Measurements from ENCODE around the gene FCRL6.

GRCh38 chr1:159780583-159781582 is 21.3 kb upstream of the FCRL6 start, which contains the start of gene DUSP23:
- no peak for TF ChIP-seq CTCF (tag by site-specific recombination; IDR thresholded peaks at IDR 0.05)
- no peak for TF ChIP-seq ZNF202 (tag by site-specific recombination; IDR thresholded peaks at IDR 0.05; ENCODE audit: borderline replicate concordance)
- no peak for TF ChIP-seq YY1 (tag by site-specific recombination; IDR thresholded peaks at IDR 0.05)
- no peak for TF ChIP-seq TCF7L2 (IDR thresholded peaks at IDR 0.05; ENCODE audit: borderline replicate concordance, low read depth, low read length)
- TF ChIP-seq REST (tag by site-specific recombination; IDR thresholded peaks at IDR 0.05), result no peak
- TF ChIP-seq PBX3 (CRISPR knock-in tag; IDR thresholded peaks at IDR 0.05), result no peak
- TF ChIP-seq ZFP3 (tag by site-specific recombination; IDR thresholded peaks at IDR 0.05; ENCODE audit: low read depth), result no peak
- no peak for TF ChIP-seq ZNF274 (IDR thresholded peaks at IDR 0.05; ENCODE audit: low read length)
- no peak for TF ChIP-seq ZNF274 (tag by site-specific recombination; IDR thresholded peaks at IDR 0.05; ENCODE audit: borderline replicate concordance)
- TF ChIP-seq HOXA7 (CRISPR knock-in tag; IDR thresholded peaks at IDR 0.05; ENCODE audit: borderline replicate concordance), result no peak
- no peak for TF ChIP-seq ZNF830 (tag by site-specific recombination; IDR thresholded peaks at IDR 0.05; ENCODE audit: low read depth)
- no peak for TF ChIP-seq ZBTB26 (tag by site-specific recombination; optimal IDR thresholded peaks at IDR 0.05)
- TF ChIP-seq ZBTB11 (tag by site-specific recombination; conservative IDR thresholded peaks at IDR 0.05; ENCODE audit: low read depth), result no peak
- no peak for TF ChIP-seq ZNF335 (tag by site-specific recombination; conservative IDR thresholded peaks at IDR 0.05)
- TF ChIP-seq ZNF768 (tag by site-specific recombination; IDR thresholded peaks at IDR 0.05), result no peak

Measured in HEK293 (cell line).